K562 (cell line): ENCODE measurements around the gene RNF227. TPM values are rescaled to one million over a fixed set of nuclear protein-coding genes. Genes with fewer than 3 reads are reported as not detected.

Experiments used
- BMI1 ChIP-seq: fragments of 150-350 bp; IDR thresholded peaks from 2 replicates; pipeline ENCODE4 v1.6.1; 2014; ENCODE audit warnings: low read length
- CBX8 ChIP-seq: fragments of 200-600 bp; sonication (generic); IDR thresholded peaks from 2 replicates; pipeline ENCODE4 v1.6.1; 2012; ENCODE audit warnings: borderline replicate concordance, mixed run types, low read depth, mild to moderate bottlenecking, moderate library complexity, mixed read lengths, low read length, control low read depth, inconsistent platforms; ENCODE audit not compliant: poor library complexity, severe bottlenecking; ENCODE audit errors: extremely low read depth
- HDGF ChIP-seq: fragments of 450-650 bp; IDR thresholded peaks from 2 replicates; pipeline ENCODE4 v1.6.1; 2016
- HNRNPK ChIP-seq: fragments of 200-400 bp; formaldehyde crosslinking; IDR thresholded peaks from one replicate; pipeline ENCODE4 v1.6.1; 2018; ENCODE audit warnings: mild to moderate bottlenecking, low read depth, low read length; ENCODE audit not compliant: poor library complexity, severe bottlenecking
- KDM2B ChIP-seq: fragments of 250-450 bp; sonication (Bioruptor Pico); IDR thresholded peaks from 2 replicates; pipeline ENCODE4 v1.8.0; 2021; ENCODE audit warnings: mild to moderate bottlenecking, moderate library complexity
- NFIC ChIP-seq: fragments of 450-650 bp; IDR thresholded peaks from 2 replicates; pipeline ENCODE4 v1.6.1; 2017; ENCODE audit warnings: mild to moderate bottlenecking, inconsistent platforms
- PCBP2 ChIP-seq: fragments of 200-400 bp; formaldehyde crosslinking; IDR thresholded peaks from 2 replicates; pipeline ENCODE4 v1.6.1; 2018; ENCODE audit warnings: low read length, low read depth, mild to moderate bottlenecking, moderate library complexity; ENCODE audit not compliant: poor library complexity, severe bottlenecking
- TCF7 ChIP-seq: sonication (generic); IDR thresholded peaks from 2 replicates; pipeline ENCODE4 v1.6.1; 2016; ENCODE audit warnings: antibody characterized with exemption, borderline replicate concordance
- TCFL5 ChIP-seq: fragments of 250-450 bp; sonication (Bioruptor Pico); conservative IDR thresholded peaks from 2 replicates; pipeline ENCODE4 v1.6.1; 2021; ENCODE audit warnings: mild to moderate bottlenecking, moderate library complexity, matching md5 sums
- ZNF124 ChIP-seq: sonication (generic); formaldehyde crosslinking; IDR thresholded peaks from 2 replicates; pipeline ENCODE4 v1.8.1; 2022; ENCODE audit warnings: missing genetic modification reagents
- polyA plus RNA-seq, 8 experiments: library from polyadenylated mRNA; depleted of rRNA in 4 of 8; stranded (reverse) in 5 of 8; unstranded in 3 of 8; fragments of >200 nt; fragmentation: Nextera tagmentation in 2 of 8; fragmentation: Illumina TruSeq in 1 of 8; extraction: Ambion mirVana in 2 of 8; extraction: Trizol in 1 of 8; gene quantifications; 2 replicates each; pipeline versions ENCODE4 v1.2.1 to v1.2.3, GENCODE V29; 2011 to 2014; ENCODE audit warnings: inconsistent platforms in 1 of 8, missing spikeins in 1 of 8
- total RNA-seq, 7 experiments: library from RNA; depleted of rRNA in 6 of 7; stranded (reverse); fragments of >200 nt in 6 of 7; fragmentation: Illumina TruSeq in 2 of 7; extraction: Trizol in 2 of 7; gene quantifications; 2 replicates each; pipeline versions ENCODE4 v1.2.1 to v1.2.3, GENCODE V29; 2011 to 2021; ENCODE audit warnings: low replicate concordance in 1 of 7
- TF ChIP-seq, protein P1 (sequence below), 2 experiments: fragments of 450-650 bp in 1 of 2; sonication (generic) in 1 of 2; formaldehyde crosslinking in 1 of 2; IDR thresholded peaks; 2 replicates each; pipeline versions ENCODE4 v1.7.1 to v1.9.0; 2016 to 2022; ENCODE audit warnings: inconsistent platforms in 1 of 2, mild to moderate bottlenecking in 1 of 2, missing genetic modification reagents in 1 of 2
- TF ChIP-seq, protein P2 (sequence below), 2 experiments: IDR thresholded peaks; 2 replicates each; pipeline ENCODE4 v1.6.1; 2012; ENCODE audit warnings: improper control_type of control experiment in 2 of 2, low read depth in 2 of 2, low read length in 2 of 2, borderline replicate concordance in 1 of 2

RNF227 gene
- total and polyA plus RNA-seq, 9 of the 15 experiments (the other 6 are each of a cell fraction or from before 2014, with no cell fraction given): 1.1 to 6.7 (median 2.3) TPM

DNA sequence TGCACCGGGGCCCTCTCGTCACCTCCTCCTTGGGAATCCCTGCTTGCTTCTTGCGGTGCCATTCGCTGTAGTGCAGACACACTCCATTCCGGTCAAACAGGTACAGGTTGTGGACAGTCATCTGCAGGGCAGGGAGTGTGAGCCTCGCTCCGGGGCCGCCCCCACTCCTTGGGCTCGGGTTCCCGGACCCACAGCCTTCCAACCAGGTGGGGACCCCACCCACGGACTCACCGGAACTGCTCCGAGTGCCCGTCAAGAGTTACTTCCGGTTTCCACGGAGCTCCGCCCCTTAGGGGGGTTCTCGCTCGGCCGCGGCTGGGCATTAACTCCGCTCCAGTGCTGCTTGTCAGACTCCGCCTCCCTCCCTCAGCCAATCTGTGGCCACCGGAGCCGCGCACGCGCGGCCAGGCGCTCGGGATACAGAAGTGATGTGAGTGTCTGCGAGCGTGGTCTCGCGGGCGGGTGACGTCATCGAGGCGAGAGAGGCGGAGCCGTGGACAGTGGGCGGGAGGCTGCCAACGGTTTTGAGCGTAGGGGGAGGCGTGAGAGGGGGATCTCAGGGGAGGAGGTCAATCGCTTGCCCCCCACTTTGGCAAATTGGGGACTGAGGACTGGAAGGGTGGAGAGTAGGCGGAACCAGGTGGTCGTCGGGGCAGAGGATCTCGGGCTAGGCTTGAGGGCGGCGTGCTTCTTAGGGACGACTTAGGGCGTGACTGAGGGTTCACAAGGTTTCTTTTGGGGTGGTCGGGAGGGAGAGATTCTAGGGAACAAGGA lies 15.8 kb upstream of the RNF227 start, which contains the start of the genes CNTROB and TRAPPC1 (continued):
- TF ChIP-seq, protein P1, sequence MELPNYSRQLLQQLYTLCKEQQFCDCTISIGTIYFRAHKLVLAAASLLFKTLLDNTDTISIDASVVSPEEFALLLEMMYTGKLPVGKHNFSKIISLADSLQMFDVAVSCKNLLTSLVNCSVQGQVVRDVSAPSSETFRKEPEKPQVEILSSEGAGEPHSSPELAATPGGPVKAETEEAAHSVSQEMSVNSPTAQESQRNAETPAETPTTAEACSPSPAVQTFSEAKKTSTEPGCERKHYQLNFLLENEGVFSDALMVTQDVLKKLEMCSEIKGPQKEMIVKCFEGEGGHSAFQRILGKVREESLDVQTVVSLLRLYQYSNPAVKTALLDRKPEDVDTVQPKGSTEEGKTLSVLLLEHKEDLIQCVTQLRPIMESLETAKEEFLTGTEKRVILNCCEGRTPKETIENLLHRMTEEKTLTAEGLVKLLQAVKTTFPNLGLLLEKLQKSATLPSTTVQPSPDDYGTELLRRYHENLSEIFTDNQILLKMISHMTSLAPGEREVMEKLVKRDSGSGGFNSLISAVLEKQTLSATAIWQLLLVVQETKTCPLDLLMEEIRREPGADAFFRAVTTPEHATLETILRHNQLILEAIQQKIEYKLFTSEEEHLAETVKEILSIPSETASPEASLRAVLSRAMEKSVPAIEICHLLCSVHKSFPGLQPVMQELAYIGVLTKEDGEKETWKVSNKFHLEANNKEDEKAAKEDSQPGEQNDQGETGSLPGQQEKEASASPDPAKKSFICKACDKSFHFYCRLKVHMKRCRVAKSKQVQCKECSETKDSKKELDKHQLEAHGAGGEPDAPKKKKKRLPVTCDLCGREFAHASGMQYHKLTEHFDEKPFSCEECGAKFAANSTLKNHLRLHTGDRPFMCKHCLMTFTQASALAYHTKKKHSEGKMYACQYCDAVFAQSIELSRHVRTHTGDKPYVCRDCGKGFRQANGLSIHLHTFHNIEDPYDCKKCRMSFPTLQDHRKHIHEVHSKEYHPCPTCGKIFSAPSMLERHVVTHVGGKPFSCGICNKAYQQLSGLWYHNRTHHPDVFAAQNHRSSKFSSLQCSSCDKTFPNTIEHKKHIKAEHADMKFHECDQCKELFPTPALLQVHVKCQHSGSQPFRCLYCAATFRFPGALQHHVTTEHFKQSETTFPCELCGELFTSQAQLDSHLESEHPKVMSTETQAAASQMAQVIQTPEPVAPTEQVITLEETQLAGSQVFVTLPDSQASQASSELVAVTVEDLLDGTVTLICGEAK (IDR thresholded peaks at IDR 0.05): peak; percentile 90
- TF ChIP-seq, protein P1 (CRISPR knock-in tag; IDR thresholded peaks at IDR 0.05): no peak
- TF ChIP-seq PCBP2: no peak
- TF ChIP-seq ZNF124: no peak
- no peak for TF ChIP-seq TCF7
- TF ChIP-seq TCFL5 (CRISPR knock-in tag): no peak
- no peak for TF ChIP-seq HNRNPK
- no peak for TF ChIP-seq KDM2B (CRISPR knock-in tag)
- TF ChIP-seq HDGF: no peak
- no peak for TF ChIP-seq BMI1
- TF ChIP-seq, protein P2, sequence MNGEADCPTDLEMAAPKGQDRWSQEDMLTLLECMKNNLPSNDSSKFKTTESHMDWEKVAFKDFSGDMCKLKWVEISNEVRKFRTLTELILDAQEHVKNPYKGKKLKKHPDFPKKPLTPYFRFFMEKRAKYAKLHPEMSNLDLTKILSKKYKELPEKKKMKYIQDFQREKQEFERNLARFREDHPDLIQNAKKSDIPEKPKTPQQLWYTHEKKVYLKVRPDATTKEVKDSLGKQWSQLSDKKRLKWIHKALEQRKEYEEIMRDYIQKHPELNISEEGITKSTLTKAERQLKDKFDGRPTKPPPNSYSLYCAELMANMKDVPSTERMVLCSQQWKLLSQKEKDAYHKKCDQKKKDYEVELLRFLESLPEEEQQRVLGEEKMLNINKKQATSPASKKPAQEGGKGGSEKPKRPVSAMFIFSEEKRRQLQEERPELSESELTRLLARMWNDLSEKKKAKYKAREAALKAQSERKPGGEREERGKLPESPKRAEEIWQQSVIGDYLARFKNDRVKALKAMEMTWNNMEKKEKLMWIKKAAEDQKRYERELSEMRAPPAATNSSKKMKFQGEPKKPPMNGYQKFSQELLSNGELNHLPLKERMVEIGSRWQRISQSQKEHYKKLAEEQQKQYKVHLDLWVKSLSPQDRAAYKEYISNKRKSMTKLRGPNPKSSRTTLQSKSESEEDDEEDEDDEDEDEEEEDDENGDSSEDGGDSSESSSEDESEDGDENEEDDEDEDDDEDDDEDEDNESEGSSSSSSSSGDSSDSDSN (IDR thresholded peaks at IDR 0.05; ENCODE audit: borderline replicate concordance in 1 of 2, low read depth in 2 of 2, low read length in 2 of 2): no peak
- no peak for TF ChIP-seq CBX8
- TF ChIP-seq NFIC: no peak
